ENCODE results near the gene RGS3. TPM values are rescaled to one million over a fixed set of nuclear protein-coding genes. Genes with fewer than 3 reads are reported as not detected.

Gene RGS3
- polyA plus RNA-seq, 1 of the 3 experiments (the other 2 are of a cell fraction), result 50.6 TPM

DNA sequence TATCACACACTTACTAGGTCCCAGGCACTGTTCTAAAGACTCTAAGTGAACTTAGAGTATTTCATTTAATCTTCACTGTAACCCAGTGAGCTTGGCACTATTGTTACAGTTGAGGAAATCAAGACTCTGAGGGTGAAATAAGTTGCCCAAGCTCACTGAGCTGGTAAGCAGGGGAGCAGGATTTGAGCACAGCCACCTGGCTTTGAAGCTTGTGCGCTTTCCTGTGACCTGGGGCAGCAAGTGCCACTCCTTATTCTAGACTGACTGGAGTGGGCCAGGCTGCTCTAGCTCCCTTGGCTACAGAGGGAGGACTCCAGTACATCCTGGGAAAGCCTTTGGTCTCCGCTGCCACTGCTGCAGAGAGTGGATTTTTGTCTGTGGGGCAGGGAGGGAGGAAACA, 50.0 kb downstream of the RGS3 start:
- ChIA-PET CTCF (interaction anchor here (1.5 kb wide), 1 partner anchor 10 kb away, joined by 5 read pairs; no protein-coding TSS in a partner anchor), POLR2A (no interaction called here)
- H3K4me3 ChIP-seq (ENCODE audit: low read depth in 2 of 2, low read length in 1 of 2), result no peak overlapping the region
- no peak overlapping the region for H3K27ac ChIP-seq (ENCODE audit: low read depth in 2 of 2, low read length in 1 of 2)
- no peaks in the 10 kb centered on the region for H4K20me1 ChIP-seq (ENCODE audit: insufficient read depth)
- H3K9me3 ChIP-seq, result no peaks in the 10 kb centered on the region
- no peaks in the 10 kb centered on the region for H3F3A ChIP-seq (replicated peaks; ENCODE audit: insufficient read depth)
- no peak overlapping the region for H3K9ac ChIP-seq
- no peaks in the 10 kb centered on the region for H3K36me3 ChIP-seq (replicated peaks in 1 of 2; ENCODE audit: control insufficient read depth in 1 of 2, insufficient read depth in 2 of 2, low read length in 1 of 2)
- H3K9me2 ChIP-seq, result no peaks in the 10 kb centered on the region
- H2AFZ ChIP-seq (ENCODE audit: low read depth), result no peak overlapping the region
- TF ChIP-seq, protein P1, sequence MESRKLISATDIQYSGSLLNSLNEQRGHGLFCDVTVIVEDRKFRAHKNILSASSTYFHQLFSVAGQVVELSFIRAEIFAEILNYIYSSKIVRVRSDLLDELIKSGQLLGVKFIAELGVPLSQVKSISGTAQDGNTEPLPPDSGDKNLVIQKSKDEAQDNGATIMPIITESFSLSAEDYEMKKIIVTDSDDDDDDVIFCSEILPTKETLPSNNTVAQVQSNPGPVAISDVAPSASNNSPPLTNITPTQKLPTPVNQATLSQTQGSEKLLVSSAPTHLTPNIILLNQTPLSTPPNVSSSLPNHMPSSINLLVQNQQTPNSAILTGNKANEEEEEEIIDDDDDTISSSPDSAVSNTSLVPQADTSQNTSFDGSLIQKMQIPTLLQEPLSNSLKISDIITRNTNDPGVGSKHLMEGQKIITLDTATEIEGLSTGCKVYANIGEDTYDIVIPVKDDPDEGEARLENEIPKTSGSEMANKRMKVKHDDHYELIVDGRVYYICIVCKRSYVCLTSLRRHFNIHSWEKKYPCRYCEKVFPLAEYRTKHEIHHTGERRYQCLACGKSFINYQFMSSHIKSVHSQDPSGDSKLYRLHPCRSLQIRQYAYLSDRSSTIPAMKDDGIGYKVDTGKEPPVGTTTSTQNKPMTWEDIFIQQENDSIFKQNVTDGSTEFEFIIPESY (IDR thresholded peaks at IDR 0.05; ENCODE audit: borderline replicate concordance, low read depth), result no peak
- no peak for TF ChIP-seq CHD2 (IDR thresholded peaks at IDR 0.05; ENCODE audit: low read length, partially characterized antibody)
- TF ChIP-seq, protein P2, sequence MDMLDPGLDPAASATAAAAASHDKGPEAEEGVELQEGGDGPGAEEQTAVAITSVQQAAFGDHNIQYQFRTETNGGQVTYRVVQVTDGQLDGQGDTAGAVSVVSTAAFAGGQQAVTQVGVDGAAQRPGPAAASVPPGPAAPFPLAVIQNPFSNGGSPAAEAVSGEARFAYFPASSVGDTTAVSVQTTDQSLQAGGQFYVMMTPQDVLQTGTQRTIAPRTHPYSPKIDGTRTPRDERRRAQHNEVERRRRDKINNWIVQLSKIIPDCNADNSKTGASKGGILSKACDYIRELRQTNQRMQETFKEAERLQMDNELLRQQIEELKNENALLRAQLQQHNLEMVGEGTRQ (IDR thresholded peaks at IDR 0.05; ENCODE audit: borderline replicate concordance, low read depth, low read length), result no peak
- no peak for TF ChIP-seq EP300 (IDR thresholded peaks at IDR 0.05; ENCODE audit: borderline replicate concordance in 1 of 2, low read depth in 1 of 2, low read length in 1 of 2)
- no peak for TF ChIP-seq GABPA (IDR thresholded peaks at IDR 0.05; ENCODE audit: low read depth)
- no peak for TF ChIP-seq RAD21 (IDR thresholded peaks at IDR 0.05; ENCODE audit: low read length)
- TF ChIP-seq ELF1 (IDR thresholded peaks at IDR 0.05), result no peak
- TF ChIP-seq SMC3 (IDR thresholded peaks at IDR 0.05; ENCODE audit: low read depth, low read length), result no peak
- no peak for TF ChIP-seq SIN3A (IDR thresholded peaks at IDR 0.05; ENCODE audit: borderline replicate concordance, low read depth, low read length)
- TF ChIP-seq FOSL2 (IDR thresholded peaks at IDR 0.05; ENCODE audit: borderline replicate concordance, low read depth), result no peak
- no peak for TF ChIP-seq GATA2 (CRISPR knock-in tag; IDR thresholded peaks at IDR 0.05)
- TF ChIP-seq FOXJ3 (CRISPR knock-in tag; IDR thresholded peaks at IDR 0.05), result no peak
- TF ChIP-seq, protein P3, sequence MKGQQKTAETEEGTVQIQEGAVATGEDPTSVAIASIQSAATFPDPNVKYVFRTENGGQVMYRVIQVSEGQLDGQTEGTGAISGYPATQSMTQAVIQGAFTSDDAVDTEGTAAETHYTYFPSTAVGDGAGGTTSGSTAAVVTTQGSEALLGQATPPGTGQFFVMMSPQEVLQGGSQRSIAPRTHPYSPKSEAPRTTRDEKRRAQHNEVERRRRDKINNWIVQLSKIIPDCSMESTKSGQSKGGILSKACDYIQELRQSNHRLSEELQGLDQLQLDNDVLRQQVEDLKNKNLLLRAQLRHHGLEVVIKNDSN (IDR thresholded peaks at IDR 0.05; ENCODE audit: borderline replicate concordance, low read depth), result no peak
- no peak for TF ChIP-seq PBX3 (IDR thresholded peaks at IDR 0.05)
- TF ChIP-seq RCOR1 (IDR thresholded peaks at IDR 0.05; ENCODE audit: low read length), result no peak
- TF ChIP-seq FOXM1 (IDR thresholded peaks at IDR 0.05; ENCODE audit: low read depth), result no peak
- H3K4me2 ChIP-seq, result no peak overlapping the region
- H3K79me2 ChIP-seq (ENCODE audit: insufficient read depth), result no peaks in the 10 kb centered on the region
- H3K27me3 ChIP-seq (ENCODE audit: insufficient read depth), result no peaks in the 10 kb centered on the region
- WGBS (ENCODE audit: low lambda C conversion rate), result 100% methylated on average over 2 of the region's 2 CpGs
- H3K4me1 ChIP-seq (ENCODE audit: control insufficient read depth in 1 of 2, insufficient read depth in 2 of 2, low read depth in 1 of 2, low read length in 1 of 2), result peaks cover 0 to 22% of the 10 kb centered on the region in 2 experiments; a peak in 1 of 4 replicates
- DNase-seq, result no peak
